HG02938 (cell line): ENCODE results near the gene TBRG1.

Source experiments
- ATAC-seq: cut with Tn5 transposase; IDR thresholded peaks from one replicate; pipeline ENCODE4 v1.9.1; 2021; ENCODE audit warnings: mild to moderate bottlenecking, moderate library complexity; ENCODE audit not compliant: unreplicated experiment

The TBRG1 gene

GRCh38 chr11:124612567-124613246 lies 10.0 kb upstream of the TBRG1 start:
- ATAC-seq, result no peak

- ATAC-seq, result no peak
These were observed 3.8 kb upstream of the TBRG1 start for GRCh38 chr11:124618863-124619262.

- no peak for ATAC-seq
These were observed 1.3 kb downstream of the TBRG1 start for GRCh38 chr11:124623861-124624525.

GRCh38 chr11:124625504-124626168 lies 3.0 kb downstream of the TBRG1 start:
- ATAC-seq, result no peak

- no peak for ATAC-seq
These were observed 4.9 kb downstream of the TBRG1 start for GRCh38 chr11:124627546-124627945.

GRCh38 chr11:124629961-124630360 lies 7.3 kb downstream of the TBRG1 start:
- no peak for ATAC-seq

- ATAC-seq, result no peak
These were observed 10.7 kb downstream of the TBRG1 start for GRCh38 chr11:124633355-124633754.

- ATAC-seq, result no peak
These were observed 13.3 kb downstream of the TBRG1 start for GRCh38 chr11:124635932-124636331.

- no peak for ATAC-seq
These were observed 15.8 kb downstream of the TBRG1 start for GRCh38 chr11:124638500-124638899.

- no peak for ATAC-seq
These were observed 16.5 kb downstream of the TBRG1 start for GRCh38 chr11:124639186-124639585.

GRCh38 chr11:124640666-124641065 lies 18.0 kb downstream of the TBRG1 start:
- ATAC-seq, result no peak

GRCh38 chr11:124642628-124643027 lies 20.0 kb downstream of the TBRG1 start:
- no peak for ATAC-seq

GRCh38 chr11:124643042-124643604 lies 20.5 kb downstream of the TBRG1 start:
- no peak for ATAC-seq

- ATAC-seq, result no peak
These were observed 21.2 kb downstream of the TBRG1 start for GRCh38 chr11:124643605-124644425.

- peak; percentile 61 for ATAC-seq
These were observed 22.0 kb downstream of the TBRG1 start for GRCh38 chr11:124644426-124645280.

- ATAC-seq, result no peak
These were observed 23.5 kb downstream of the TBRG1 start for GRCh38 chr11:124646148-124646547.

GRCh38 chr11:124648610-124649009 lies 25.9 kb downstream of the TBRG1 start:
- ATAC-seq, result no peak

- ATAC-seq, result no peak
These were observed 34.3 kb downstream of the TBRG1 start for GRCh38 chr11:124656774-124657630.

- no peak for ATAC-seq
These were observed 35.2 kb downstream of the TBRG1 start for GRCh38 chr11:124657904-124658303.
